HEK293 (cell line): ENCODE results near the gene CENPP.
A peak's percentile ranks its signal among the peaks of the same experiment; 100 is the strongest.

ENCODE experiments used
- CTCF ChIA-PET: fragments of 350-600 bp; formaldehyde crosslinking; extraction: SDS; loops from one replicate; lab custom pipeline; 2021; ENCODE audit warnings: antibody characterized with exemption; lab: Yijun Ruan, JAX
- POLR2A ChIA-PET: fragments of 300-600 bp; formaldehyde crosslinking; extraction: SDS; loops from one replicate; lab custom pipeline; 2020; ENCODE audit warnings: antibody characterized with exemption, inconsistent platforms; lab: Yijun Ruan, JAX
- H3K27ac ChIP-seq: fragments of 200-500 bp; sonication (Bioruptor generic); 2 replicates; pipeline ENCODE4 v1.5.1; 2014; ENCODE audit warnings: low read depth, low read length, control low read depth, inconsistent platforms; ENCODE audit errors: extremely low read depth
- H3K36me3 ChIP-seq, 2 experiments: fragments of 200-500 bp in 1 of 2; sonication (Bioruptor generic) in 1 of 2; 1 replicate in 1 of 2; 2 replicates in 1 of 2; pipeline ENCODE4 v1.5.1; 2014 to 2017; ENCODE audit warnings: inconsistent platforms in 2 of 2, low read length in 2 of 2; ENCODE audit not compliant: control insufficient read depth in 2 of 2, insufficient read depth in 1 of 2
- H3K4me1 ChIP-seq: fragments of 200-500 bp; sonication (Bioruptor generic); 2 replicates; pipeline ENCODE4 v1.5.1; 2014; ENCODE audit warnings: mild to moderate bottlenecking, low read length, inconsistent platforms; ENCODE audit not compliant: control insufficient read depth, insufficient read depth
- H3K4me3 ChIP-seq: 2 replicates; pipeline ENCODE4 v1.5.1; 2011; ENCODE audit warnings: low read depth, mild to moderate bottlenecking, control low read depth, low read length, moderate library complexity
- H3K9me3 ChIP-seq: fragments of 200-500 bp; sonication (Bioruptor generic); 2 replicates; pipeline ENCODE4 v1.5.1; 2014; ENCODE audit warnings: low read depth, low read length, inconsistent platforms; ENCODE audit not compliant: control insufficient read depth, insufficient read depth
- CTCF ChIP-seq: fragments of 450-650 bp; formaldehyde crosslinking; IDR thresholded peaks from 2 replicates; pipeline ENCODE4 v1.5.1; 2016; ENCODE audit warnings: missing biosample characterization, missing genetic modification characterization
- FEZF1 ChIP-seq: fragments of 450-650 bp; formaldehyde crosslinking; IDR thresholded peaks from 2 replicates; pipeline ENCODE4 v1.5.1; 2016; ENCODE audit warnings: missing biosample characterization, missing genetic modification characterization
- HOXD13 ChIP-seq: sonication (generic); formaldehyde crosslinking; IDR thresholded peaks from 2 replicates; pipeline ENCODE4 v1.8.0; 2022; ENCODE audit warnings: missing genetic modification reagents, borderline replicate concordance
- KLF1 ChIP-seq: fragments of 450-650 bp; formaldehyde crosslinking; IDR thresholded peaks from 2 replicates; pipeline ENCODE4 v1.5.1; 2016; ENCODE audit warnings: missing biosample characterization, missing genetic modification characterization
- KLF10 ChIP-seq: fragments of 450-650 bp; IDR thresholded peaks from 2 replicates; pipeline ENCODE4 v1.5.1; 2018; ENCODE audit warnings: missing biosample characterization, mild to moderate bottlenecking, missing genetic modification characterization
- KLF9 ChIP-seq: fragments of 450-650 bp; formaldehyde crosslinking; IDR thresholded peaks from 2 replicates; pipeline ENCODE4 v1.5.1; 2016; ENCODE audit warnings: missing biosample characterization, missing genetic modification characterization, low read depth
- MYNN ChIP-seq: fragments of 450-650 bp; formaldehyde crosslinking; IDR thresholded peaks from 2 replicates; pipeline ENCODE4 v1.5.1; 2016; ENCODE audit warnings: missing biosample characterization, missing genetic modification characterization, borderline replicate concordance
- PATZ1 ChIP-seq: fragments of 450-650 bp; formaldehyde crosslinking; IDR thresholded peaks from 2 replicates; pipeline ENCODE4 v1.5.1; 2016; ENCODE audit warnings: missing biosample characterization, missing genetic modification characterization
- SALL2 ChIP-seq: fragments of 450-650 bp; formaldehyde crosslinking; IDR thresholded peaks from 2 replicates; pipeline ENCODE4 v1.5.0; 2017; ENCODE audit warnings: missing biosample characterization, mild to moderate bottlenecking, missing genetic modification characterization, borderline replicate concordance
- WT1 ChIP-seq: fragments of 450-650 bp; formaldehyde crosslinking; IDR thresholded peaks from 2 replicates; pipeline ENCODE4 v1.5.1; 2016; ENCODE audit warnings: missing biosample characterization, missing genetic modification characterization
- YY2 ChIP-seq: fragments of 450-650 bp; formaldehyde crosslinking; IDR thresholded peaks from 2 replicates; pipeline ENCODE4 v1.5.1; 2016; ENCODE audit warnings: missing biosample characterization, missing genetic modification characterization
- ZBTB21 ChIP-seq: fragments of 450-650 bp; formaldehyde crosslinking; IDR thresholded peaks from 2 replicates; pipeline ENCODE4 v1.5.1; 2017; ENCODE audit warnings: missing biosample characterization, missing genetic modification characterization
- ZFP41 ChIP-seq: fragments of 450-650 bp; formaldehyde crosslinking; IDR thresholded peaks from 2 replicates; pipeline ENCODE4 v1.5.1; 2016; ENCODE audit warnings: missing biosample characterization, missing genetic modification characterization, borderline replicate concordance
- ZNF132 ChIP-seq: fragments of 450-650 bp; formaldehyde crosslinking; IDR thresholded peaks from 2 replicates; pipeline ENCODE4 v1.5.1; 2017; ENCODE audit warnings: missing biosample characterization, missing genetic modification characterization, borderline replicate concordance
- ZNF138 ChIP-seq: fragments of 450-650 bp; formaldehyde crosslinking; IDR thresholded peaks from 2 replicates; pipeline ENCODE4 v1.5.1; 2016; ENCODE audit warnings: missing biosample characterization, missing genetic modification characterization, borderline replicate concordance
- ZNF202 ChIP-seq: fragments of 450-650 bp; formaldehyde crosslinking; IDR thresholded peaks from 2 replicates; pipeline ENCODE4 v1.5.1; 2016; ENCODE audit warnings: missing biosample characterization, missing genetic modification characterization, borderline replicate concordance
- ZNF274 ChIP-seq, 2 experiments: fragments of 200-500 bp in 1 of 2; fragments of 450-650 bp in 1 of 2; sonication (Bioruptor generic) in 1 of 2; formaldehyde crosslinking in 1 of 2; IDR thresholded peaks; 2 replicates each; pipeline versions ENCODE4 v1.5.1 to v1.6.1; 2014 to 2016; ENCODE audit warnings: borderline replicate concordance in 1 of 2, inconsistent platforms in 1 of 2, low read length in 1 of 2, missing biosample characterization in 1 of 2, missing genetic modification characterization in 1 of 2
- ZNF394 ChIP-seq: fragments of 450-650 bp; formaldehyde crosslinking; IDR thresholded peaks from 2 replicates; pipeline ENCODE4 v1.5.1; 2016; ENCODE audit warnings: missing biosample characterization, missing genetic modification characterization, mild to moderate bottlenecking, moderate library complexity, borderline replicate concordance
- ZNF449 ChIP-seq: fragments of 450-650 bp; formaldehyde crosslinking; IDR thresholded peaks from 2 replicates; pipeline ENCODE4 v1.5.1; 2017; ENCODE audit warnings: missing biosample characterization, mild to moderate bottlenecking, missing genetic modification characterization, moderate library complexity
- ZNF561 ChIP-seq: fragments of 450-650 bp; IDR thresholded peaks from 2 replicates; pipeline ENCODE4 v1.5.1; 2018; ENCODE audit warnings: missing biosample characterization, missing genetic modification characterization, borderline replicate concordance
- ZNF623 ChIP-seq: fragments of 450-650 bp; formaldehyde crosslinking; IDR thresholded peaks from 2 replicates; pipeline ENCODE4 v1.5.1; 2016; ENCODE audit warnings: missing biosample characterization, missing genetic modification characterization
- ZNF747 ChIP-seq: fragments of 450-650 bp; formaldehyde crosslinking; IDR thresholded peaks from 2 replicates; pipeline ENCODE4 v1.5.1; 2016; ENCODE audit warnings: missing biosample characterization, missing genetic modification characterization
- ZSCAN16 ChIP-seq: fragments of 450-650 bp; formaldehyde crosslinking; IDR thresholded peaks from 2 replicates; pipeline ENCODE4 v1.5.1; 2016; ENCODE audit warnings: missing biosample characterization, missing genetic modification characterization
- ZSCAN5A ChIP-seq: fragments of 450-650 bp; formaldehyde crosslinking; IDR thresholded peaks from 2 replicates; pipeline ENCODE4 v1.5.1; 2016; ENCODE audit warnings: missing biosample characterization, missing genetic modification characterization

CENPP gene

GRCh38 chr9:92576175-92576574, 250.4 kb downstream of the CENPP start:
- Histone ChIP-seq H3K36me3 (no peaks in the 10 kb centered on the region), H3K9me3 (no peaks in the 10 kb centered on the region), H3K27ac (no peak overlapping the region), H3K4me1 (no peaks in the 10 kb centered on the region), H3K4me3 (no peak overlapping the region)
- TF ChIP-seq ZNF623, result 0 out of 2 replicates have a peak, but pooled peaks have one; percentile 7
- no peak for TF ChIP-seq ZNF138 (tag by site-specific recombination)
- peak; percentile 88 for TF ChIP-seq WT1 (tag by site-specific recombination)
- peak; percentile 15; the same call in 1 of the 2 replicates for TF ChIP-seq FEZF1
- POLR2A ChIA-PET, result no interaction called here
- CTCF ChIA-PET, result no interaction called here

GRCh38 chr9:92589923-92590322, 264.2 kb downstream of the CENPP start:
- Histone ChIP-seq H3K9me3 (no peaks in the 10 kb centered on the region), H3K36me3 (no peaks in the 10 kb centered on the region), H3K4me3 (no peak overlapping the region), H3K4me1 (no peaks in the 10 kb centered on the region), H3K27ac (no peak overlapping the region)
- CTCF ChIA-PET, result interaction anchor here (0.6 to 0.7 kb wide), 2 partner anchors 24 to 1672 kb away, joined by 3 read pairs; no protein-coding TSS in a partner anchor
- POLR2A ChIA-PET, result no interaction called here
- TF ChIP-seq ZSCAN16 (tag by site-specific recombination) (no peak), PATZ1 (tag by site-specific recombination) (no peak), KLF10 (tag by site-specific recombination) (no peak), ZNF132 (no peak), ZFP41 (tag by site-specific recombination) (no peak), ZNF747 (tag by site-specific recombination) (no peak), ZNF449 (no peak), HOXD13 (CRISPR knock-in tag) (no peak), ZNF561 (tag by site-specific recombination) (no peak), SALL2 (tag by site-specific recombination) (no peak), ZSCAN5A (tag by site-specific recombination) (no peak), CTCF (tag by site-specific recombination) (no peak)

- Histone ChIP-seq H3K27ac (no peak overlapping the region), H3K36me3 (no peaks in the 10 kb centered on the region), H3K4me1 (no peaks in the 10 kb centered on the region), H3K4me3 (no peak overlapping the region), H3K9me3 (no peaks in the 10 kb centered on the region)
- ChIA-PET POLR2A (no interaction called here), CTCF (interaction anchor here (0.6 kb wide), 1 partner anchor 24 kb away, joined by 3 read pairs; no protein-coding TSS in a partner anchor)
- TF ChIP-seq ZNF202 (tag by site-specific recombination) (no peak), MYNN (no peak), ZBTB21 (tag by site-specific recombination) (no peak), KLF1 (tag by site-specific recombination) (no peak), KLF9 (tag by site-specific recombination) (no peak), ZNF274 (IDR thresholded peaks at IDR 0.05; ENCODE audit: low read length) (no peak), ZNF274 (tag by site-specific recombination; IDR thresholded peaks at IDR 0.05; ENCODE audit: borderline replicate concordance) (no peak), YY2 (tag by site-specific recombination) (no peak), ZNF394 (tag by site-specific recombination) (no peak)
These were observed 264.6 kb downstream of the CENPP start for GRCh38 chr9:92590377-92590776.
